GM12878 (cell line): ENCODE results near the gene CLMP. TPM values are rescaled to one million over a fixed set of nuclear protein-coding genes. Genes with fewer than 3 reads are reported as not detected.

Source experiments
- ASH2L ChIP-seq: fragments of 300-600, 200-600 bp; sonication (generic); IDR thresholded peaks from 2 replicates; pipeline ENCODE4 v1.6.1; 2017; ENCODE audit warnings: low read depth, mild to moderate bottlenecking, borderline replicate concordance
- CHD2 ChIP-seq: IDR thresholded peaks from 2 replicates; pipeline ENCODE4 v1.6.1; 2011; ENCODE audit warnings: low read depth, low read length, improper control_type of control experiment, borderline replicate concordance
- CREM ChIP-seq: IDR thresholded peaks from 2 replicates; pipeline ENCODE4 v1.6.1; 2014; ENCODE audit warnings: antibody characterized with exemption, low read depth
- CUX1 ChIP-seq: IDR thresholded peaks from 2 replicates; pipeline ENCODE4 v1.6.1; 2012; ENCODE audit warnings: improper control_type of control experiment, low read depth, low read length; ENCODE audit not compliant: insufficient replicate concordance
- FOXM1 ChIP-seq: IDR thresholded peaks from 2 replicates; pipeline ENCODE4 v1.6.1; 2012; ENCODE audit warnings: low read depth, mild to moderate bottlenecking, inconsistent platforms, low read length, moderate library complexity
- GABPA ChIP-seq: IDR thresholded peaks from 2 replicates; pipeline ENCODE4 v1.6.1; 2014; ENCODE audit warnings: antibody characterized with exemption, low read depth, mild to moderate bottlenecking, inconsistent platforms
- IRF4 ChIP-seq: IDR thresholded peaks from 2 replicates; pipeline ENCODE4 v1.6.1; 2011; ENCODE audit warnings: low read depth, low read length
- IRF5 ChIP-seq: fragments of 450-650 bp; IDR thresholded peaks from 2 replicates; pipeline ENCODE4 v1.6.1; 2017; ENCODE audit warnings: borderline replicate concordance
- KAT2A ChIP-seq: conservative IDR thresholded peaks from 2 replicates; pipeline ENCODE4 v1.6.1; 2011; ENCODE audit warnings: low read depth, low read length; ENCODE audit not compliant: control insufficient read depth
- MXI1 ChIP-seq: fragments of 150-350 bp; IDR thresholded peaks from 2 replicates; pipeline ENCODE4 v1.6.1; 2011; ENCODE audit warnings: low read depth, mild to moderate bottlenecking, inconsistent platforms, low read length, improper control_type of control experiment
- MYC ChIP-seq: IDR thresholded peaks from 2 replicates; pipeline ENCODE4 v1.6.1; 2011; ENCODE audit warnings: mild to moderate bottlenecking, low read length, moderate library complexity, inconsistent platforms; ENCODE audit not compliant: insufficient read depth, insufficient replicate concordance, insufficient read length, severe bottlenecking
- NR2C2 ChIP-seq: IDR thresholded peaks from 2 replicates; pipeline ENCODE4 v1.6.1; 2011; ENCODE audit warnings: borderline replicate concordance, low read depth; ENCODE audit not compliant: control insufficient read depth, insufficient read length
- POLR2AphosphoS2 ChIP-seq: IDR thresholded peaks from 2 replicates; pipeline ENCODE4 v1.6.1; 2011; ENCODE audit warnings: low read depth, mild to moderate bottlenecking, low read length, improper control_type of control experiment, moderate library complexity
- RB1 ChIP-seq: fragments of 450-650 bp; formaldehyde crosslinking; IDR thresholded peaks from 2 replicates; pipeline ENCODE4 v1.6.1; 2017; ENCODE audit warnings: mild to moderate bottlenecking, borderline replicate concordance
- RELB ChIP-seq: fragments of 450-650 bp; IDR thresholded peaks from 2 replicates; pipeline ENCODE4 v1.6.1; 2017; ENCODE audit warnings: low read depth, mild to moderate bottlenecking, moderate library complexity
- SMARCA5 ChIP-seq: fragments of 450-650 bp; IDR thresholded peaks from 2 replicates; pipeline ENCODE4 v1.6.1; 2017; ENCODE audit warnings: mild to moderate bottlenecking
- YY1 ChIP-seq: IDR thresholded peaks from 2 replicates; pipeline ENCODE4 v1.6.1; 2011; ENCODE audit warnings: low read depth, mild to moderate bottlenecking, low read length
- ZNF622 ChIP-seq: fragments of 450-650 bp; IDR thresholded peaks from 2 replicates; pipeline ENCODE4 v1.6.1; 2017; ENCODE audit warnings: mild to moderate bottlenecking, inconsistent platforms
- ZSCAN29 ChIP-seq: fragments of 450-650 bp; IDR thresholded peaks from 2 replicates; pipeline ENCODE4 v1.6.1; 2017; ENCODE audit warnings: mild to moderate bottlenecking, moderate library complexity
- polyA plus RNA-seq, 11 experiments: library from polyadenylated mRNA; depleted of rRNA in 4 of 11; unstranded in 6 of 11; stranded (reverse) in 5 of 11; fragments of >200 nt; fragmentation: Nextera tagmentation in 4 of 11; fragmentation: Illumina TruSeq in 1 of 11; extraction: Ambion mirVana in 4 of 11; extraction: Trizol in 1 of 11; gene quantifications; 1 replicate in 1 of 11; 2 replicates in 10 of 11; pipeline versions ENCODE4 v1.2.1 to v1.2.3, GENCODE V29; 2011 to 2016; ENCODE audit warnings: inconsistent platforms in 2 of 11, missing spikeins in 2 of 11, low read depth in 1 of 11
- total RNA-seq, 4 experiments: library from RNA; depleted of rRNA in 3 of 4; stranded (reverse); fragments of >200 nt in 3 of 4; fragmentation: Illumina TruSeq in 1 of 4; extraction: Trizol in 1 of 4; gene quantifications; 2 replicates each; pipeline versions ENCODE4 v1.2.1 to v1.2.3, GENCODE V29; 2013 to 2021

The CLMP gene
- total and polyA plus RNA-seq, 10 of the 15 experiments (the other 5 are each of a cell fraction or from before 2014, with no cell fraction given), result 0.01 to 0.71 (median 0.20) TPM; not detected in 4

GRCh38 chr11:123062892-123063825 lies 131.9 kb downstream of the CLMP start (continued):
- peak; percentile 27 for TF ChIP-seq CUX1
- 0 out of 2 replicates have a peak, but pooled peaks have one; percentile 12 for TF ChIP-seq ZSCAN29
- 0 out of 2 replicates have a peak, but pooled peaks have one; percentile 37 for TF ChIP-seq SMARCA5
- TF ChIP-seq RELB, result no peak
- no peak; the same call in 1 of the 2 replicates for TF ChIP-seq GABPA
- TF ChIP-seq YY1, result peak; percentile 86
- no peak for TF ChIP-seq MYC
- TF ChIP-seq RB1, result no peak
- TF ChIP-seq CREM, result 0 out of 2 replicates have a peak, but pooled peaks have one; percentile 7
- TF ChIP-seq IRF5, result no peak
- no peak for TF ChIP-seq KAT2A
- peak; percentile 55; the same call in 1 of the 2 replicates for TF ChIP-seq MXI1
- TF ChIP-seq NR2C2, result no peak
- no peak for TF ChIP-seq ZNF622
- no peak for TF ChIP-seq IRF4
- TF ChIP-seq FOXM1, result peak; percentile 13; the same call in 1 of the 2 replicates
- no peak for TF ChIP-seq CHD2
- TF ChIP-seq POLR2AphosphoS2, result 0 out of 2 replicates have a peak, but pooled peaks have one; percentile 48
- 0 out of 2 replicates have a peak, but pooled peaks have one; percentile 42 for TF ChIP-seq ASH2L
